HUES64 (cell line): ENCODE results near the gene RALGPS1.

ENCODE experiments used
- H3K27ac ChIP-seq: 2 replicates; pipeline ENCODE4 v1.7.0; 2013; ENCODE audit warnings: low read depth, low read length, inconsistent platforms
- H3K27me3 ChIP-seq: 2 replicates; pipeline ENCODE4 v1.6.1; 2013; ENCODE audit warnings: mild to moderate bottlenecking, low read length; ENCODE audit not compliant: insufficient read depth
- H3K36me3 ChIP-seq: 2 replicates; pipeline ENCODE4 v1.6.1; 2013; ENCODE audit warnings: mild to moderate bottlenecking, low read length; ENCODE audit not compliant: insufficient read depth
- H3K4me1 ChIP-seq: 2 replicates; pipeline ENCODE4 v1.6.1; 2013; ENCODE audit warnings: mild to moderate bottlenecking, low read length, moderate library complexity; ENCODE audit not compliant: insufficient read depth
- H3K4me3 ChIP-seq: 2 replicates; pipeline ENCODE4 v1.5.1; 2013; ENCODE audit warnings: mild to moderate bottlenecking, low read length, moderate library complexity
- H3K9ac ChIP-seq: 2 replicates; pipeline ENCODE4 v1.6.1; 2013; ENCODE audit warnings: mild to moderate bottlenecking, low read depth, low read length
- H3K9me3 ChIP-seq: 2 replicates; pipeline ENCODE4 v1.6.1; 2013; ENCODE audit warnings: low read depth, low read length; ENCODE audit not compliant: insufficient read depth
- WGBS: fragments of 150-250, 120-280 bp; methylation state at CpG from one replicate; pipeline ENCODE4 v1.1.7; 2013; ENCODE audit warnings: missing lambda C conversion rate; 5-methylcytosine and 5-hydroxymethylcytosine counted together

RALGPS1 gene

DNA sequence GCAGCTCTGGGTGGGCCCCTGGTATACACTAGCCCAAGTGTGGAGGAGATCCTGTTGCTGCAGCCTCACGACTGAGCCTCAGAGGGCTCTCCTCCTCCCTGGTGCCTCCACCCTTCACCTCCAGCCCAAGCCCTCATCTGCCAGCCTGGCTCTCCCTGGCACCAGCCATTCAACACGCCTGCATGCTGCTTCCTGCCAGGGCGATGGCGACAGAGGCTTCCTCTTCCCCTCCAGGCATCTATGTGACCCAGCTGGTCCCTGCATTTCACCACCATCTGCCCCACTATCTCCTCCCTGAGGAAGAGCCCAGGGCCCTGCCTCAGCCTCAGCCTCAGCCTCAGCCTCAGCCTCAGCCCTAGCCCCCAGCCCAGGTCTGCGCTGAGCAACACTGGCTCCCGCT lies 262.6 kb downstream of the RALGPS1 start:
- WGBS: 75% methylated on average over 6 of the region's 6 CpGs

DNA sequence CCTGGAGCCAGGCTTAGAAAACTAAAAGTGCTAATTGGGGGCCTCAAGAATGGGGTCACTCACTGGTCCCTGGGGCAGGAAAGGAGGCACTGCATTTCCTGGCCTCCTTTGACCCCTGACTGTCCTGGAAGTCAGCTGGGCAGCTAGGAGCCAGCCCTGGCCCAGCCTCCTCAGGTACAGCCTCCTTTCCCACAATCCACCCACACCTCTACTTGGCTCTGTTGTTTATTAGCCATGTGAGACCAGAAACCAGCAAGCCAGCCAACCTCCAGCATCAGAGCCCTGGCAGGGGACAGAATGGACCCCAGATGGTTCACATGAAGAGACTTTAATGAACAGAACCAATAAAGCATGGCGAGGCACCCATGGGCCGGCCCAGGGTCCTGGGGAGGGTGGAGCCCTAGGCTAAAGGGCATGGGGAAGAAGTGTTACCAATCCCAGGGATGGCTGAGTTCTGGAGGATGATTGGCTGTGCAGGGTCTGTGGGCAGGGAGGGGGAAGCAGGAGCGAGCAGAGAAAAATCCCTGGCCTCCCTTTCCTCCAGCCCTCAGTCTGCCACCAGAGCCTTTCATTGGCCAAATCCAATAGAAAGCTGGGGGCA lies 263.2 kb downstream of the RALGPS1 start:
- Histone ChIP-seq H3K9me3 (no peaks in the 10 kb centered on the region), H3K27me3 (no peaks in the 10 kb centered on the region), H3K27ac (no peak overlapping the region), H3K9ac (no peak overlapping the region), H3K4me3 (no peak overlapping the region), H3K4me1 (peaks cover under 1% of the 10 kb centered on the region; the same call in 1 of the 2 replicates), H3K36me3 (no peaks in the 10 kb centered on the region)
- 95% methylated on average over 3 of the region's 3 CpGs for WGBS

More for the DNA sequence above, 262.6 kb downstream of the RALGPS1 start:
- Histone ChIP-seq H3K36me3 (no peaks in the 10 kb centered on the region), H3K9me3 (no peaks in the 10 kb centered on the region), H3K4me1 (no peaks in the 10 kb centered on the region), H3K9ac (no peak overlapping the region), H3K4me3 (no peak overlapping the region), H3K27me3 (no peaks in the 10 kb centered on the region), H3K27ac (no peak overlapping the region)

DNA sequence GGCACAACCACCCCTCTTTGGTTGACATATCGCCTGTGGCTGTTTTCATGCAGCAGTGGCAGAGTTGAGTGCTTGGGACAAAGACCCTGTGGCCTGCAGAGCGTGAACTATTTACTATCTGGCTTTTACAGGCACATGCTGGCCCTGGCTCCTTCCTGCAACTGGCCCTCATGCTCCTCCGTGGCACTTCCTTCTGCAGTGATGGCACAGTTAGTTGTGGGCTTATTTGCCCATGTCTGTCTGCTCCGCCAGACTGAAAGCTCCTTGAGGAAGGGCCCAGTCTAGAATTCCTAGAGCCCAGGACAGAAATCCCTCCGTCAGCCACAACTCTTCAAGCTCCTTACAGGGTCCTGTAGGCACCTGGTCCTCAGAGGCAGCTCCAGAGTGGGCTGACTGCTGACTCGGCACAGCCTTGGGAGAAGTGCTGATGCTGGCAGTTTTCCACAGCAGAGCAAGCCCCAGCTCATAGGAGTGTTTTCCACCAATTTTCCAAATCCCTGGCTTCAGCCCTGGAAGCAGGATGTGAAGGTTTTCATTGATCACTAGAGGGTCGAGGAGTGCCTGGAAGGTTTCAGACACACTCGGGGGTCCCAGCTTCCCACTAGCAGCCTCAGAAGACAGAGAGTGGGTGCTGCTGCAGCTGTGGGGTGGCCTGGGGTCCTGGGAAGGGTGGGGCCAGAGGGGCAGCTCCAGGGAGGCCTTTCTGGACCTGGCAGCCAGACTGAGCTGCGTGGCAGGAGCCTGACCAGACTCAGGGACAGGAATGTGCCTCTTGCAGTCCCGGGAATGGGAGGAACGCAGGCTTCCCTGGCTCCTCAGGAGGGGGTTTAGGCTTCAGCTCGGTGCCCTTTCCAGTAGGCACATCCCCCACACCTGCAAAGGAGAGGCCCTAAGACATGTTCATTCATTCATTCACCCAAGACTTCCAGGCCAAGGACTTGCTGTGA lies 264.4 kb downstream of the RALGPS1 start:
- 86% methylated on average over 12 of the region's 12 CpGs for WGBS
- Histone ChIP-seq H3K9me3 (no peaks in the 10 kb centered on the region), H3K4me1 (peaks cover 2% of the 10 kb centered on the region; the same call in 1 of the 2 replicates), H3K9ac (no peak overlapping the region), H3K36me3 (no peaks in the 10 kb centered on the region), H3K4me3 (no peak overlapping the region), H3K27ac (no peak overlapping the region), H3K27me3 (no peaks in the 10 kb centered on the region)

DNA sequence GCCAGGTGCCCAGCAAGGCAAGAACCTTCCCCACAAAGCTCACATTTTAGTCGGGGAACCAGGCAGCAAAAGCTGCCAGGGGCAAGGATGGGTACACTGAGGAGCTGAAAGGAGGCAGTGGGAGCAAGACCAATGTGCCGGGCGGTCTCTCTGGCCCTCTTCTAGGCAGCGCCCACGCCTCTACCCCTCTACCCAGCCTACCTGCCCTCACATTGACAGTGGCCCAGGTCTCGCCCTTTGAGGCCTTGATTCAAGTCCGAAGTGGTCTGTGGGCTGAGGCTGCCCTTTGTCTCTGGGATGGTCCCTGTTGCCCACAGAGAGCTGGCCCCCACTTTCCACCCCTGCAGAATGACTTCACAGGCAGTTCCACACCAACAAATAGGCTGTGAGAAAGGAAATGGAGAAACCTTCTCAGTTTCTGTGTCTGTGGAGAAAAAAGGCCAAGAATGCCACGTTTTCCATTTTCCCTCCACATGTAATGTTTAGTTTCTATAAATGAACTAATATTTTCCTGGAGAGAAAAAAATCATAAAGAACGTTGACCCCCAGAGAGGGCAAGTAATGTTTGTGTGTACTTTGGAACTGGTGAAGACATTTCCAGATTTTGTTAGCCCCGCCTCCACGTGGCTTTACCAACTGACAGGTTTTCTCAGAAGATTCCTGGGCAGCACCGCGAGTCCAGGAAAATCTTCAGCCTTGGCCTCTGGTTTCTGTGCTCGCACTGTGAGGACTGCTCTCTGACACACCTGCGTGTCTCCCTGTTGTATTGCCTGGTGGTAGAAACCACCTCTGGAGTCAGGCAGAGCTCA lies 265.3 kb downstream of the RALGPS1 start:
- no peaks in the 10 kb centered on the region for H3K27me3 ChIP-seq
- 94% methylated on average over 14 of the region's 15 CpGs for WGBS
- no peak overlapping the region for H3K9ac ChIP-seq
- H3K4me1 ChIP-seq: peaks cover 2% of the 10 kb centered on the region; the same call in 1 of the 2 replicates
- H3K4me3 ChIP-seq: no peak overlapping the region
- H3K27ac ChIP-seq: no peak overlapping the region
- H3K36me3 ChIP-seq: no peaks in the 10 kb centered on the region
- H3K9me3 ChIP-seq: no peaks in the 10 kb centered on the region

DNA sequence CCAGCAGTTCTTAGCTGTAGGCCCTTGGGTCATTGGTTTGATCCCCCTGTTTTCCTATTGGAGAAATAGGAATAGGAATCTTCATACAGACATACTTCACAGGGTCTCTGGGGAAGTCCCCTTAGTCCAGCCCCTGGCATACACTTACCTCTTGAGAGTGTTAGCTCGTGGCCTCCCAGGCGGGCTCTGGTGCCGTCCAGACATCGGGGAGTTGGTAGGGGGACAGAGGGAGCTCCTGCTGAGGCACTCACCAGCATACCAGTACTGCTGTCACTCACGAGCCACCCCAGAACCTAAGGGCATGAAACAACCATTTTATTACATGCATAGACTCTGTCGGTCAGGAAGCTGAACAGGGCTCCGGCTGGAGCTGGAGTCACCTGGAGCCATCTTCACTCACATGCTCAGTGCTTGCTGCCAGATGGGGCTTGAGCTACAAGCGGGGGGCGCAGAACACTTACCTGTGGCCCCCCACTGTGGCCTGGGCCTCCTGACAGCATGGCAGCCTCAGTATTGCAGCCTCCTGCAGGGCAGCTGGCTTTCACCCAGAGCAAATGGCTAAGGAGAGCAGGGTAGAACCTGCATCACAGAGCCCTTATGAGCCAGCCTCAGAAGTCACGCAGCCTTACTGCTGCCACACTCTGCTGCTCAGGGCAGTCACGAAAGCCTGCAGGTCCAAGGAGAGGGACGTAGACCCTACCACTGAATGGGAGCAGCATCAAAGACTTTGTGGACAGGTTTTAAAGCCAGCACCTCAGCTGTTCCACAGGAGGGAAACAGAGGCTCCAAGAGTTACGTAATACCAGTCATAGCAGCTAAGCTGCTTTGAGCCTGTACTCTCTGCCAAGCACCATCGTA lies 266.1 kb downstream of the RALGPS1 start:
- H3K4me3 ChIP-seq: no peak overlapping the region
- 96% methylated on average over 14 of the region's 14 CpGs for WGBS
- H3K9me3 ChIP-seq: no peaks in the 10 kb centered on the region

DNA sequence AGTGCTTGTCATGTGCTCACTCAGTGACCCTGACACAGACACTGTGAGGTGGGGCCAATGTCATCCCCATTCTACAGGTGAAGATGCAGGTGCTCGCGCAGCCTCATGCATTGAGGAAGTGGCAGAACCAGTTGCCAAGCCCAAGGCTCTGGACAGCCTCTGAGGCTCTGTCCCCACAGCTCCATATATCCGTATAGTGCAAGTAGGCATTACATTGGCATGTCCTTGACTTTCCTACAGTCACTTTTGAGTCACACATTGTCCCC lies 266.7 kb downstream of the RALGPS1 start:
- H3K27ac ChIP-seq: no peak overlapping the region
- H3K9me3 ChIP-seq: no peaks in the 10 kb centered on the region
- WGBS: 96% methylated on average over 3 of the region's 3 CpGs
- H3K9ac ChIP-seq: no peak overlapping the region
- H3K36me3 ChIP-seq: no peaks in the 10 kb centered on the region
- peaks cover 2% of the 10 kb centered on the region; the same call in 1 of the 2 replicates for H3K4me1 ChIP-seq
- no peak overlapping the region for H3K4me3 ChIP-seq
- no peaks in the 10 kb centered on the region for H3K27me3 ChIP-seq

More for the DNA sequence above, 266.1 kb downstream of the RALGPS1 start:
- H3K4me1 ChIP-seq: peaks cover 2% of the 10 kb centered on the region; the same call in 1 of the 2 replicates
- H3K27me3 ChIP-seq: no peaks in the 10 kb centered on the region
- no peak overlapping the region for H3K27ac ChIP-seq
- H3K9ac ChIP-seq: no peak overlapping the region
- no peaks in the 10 kb centered on the region for H3K36me3 ChIP-seq

DNA sequence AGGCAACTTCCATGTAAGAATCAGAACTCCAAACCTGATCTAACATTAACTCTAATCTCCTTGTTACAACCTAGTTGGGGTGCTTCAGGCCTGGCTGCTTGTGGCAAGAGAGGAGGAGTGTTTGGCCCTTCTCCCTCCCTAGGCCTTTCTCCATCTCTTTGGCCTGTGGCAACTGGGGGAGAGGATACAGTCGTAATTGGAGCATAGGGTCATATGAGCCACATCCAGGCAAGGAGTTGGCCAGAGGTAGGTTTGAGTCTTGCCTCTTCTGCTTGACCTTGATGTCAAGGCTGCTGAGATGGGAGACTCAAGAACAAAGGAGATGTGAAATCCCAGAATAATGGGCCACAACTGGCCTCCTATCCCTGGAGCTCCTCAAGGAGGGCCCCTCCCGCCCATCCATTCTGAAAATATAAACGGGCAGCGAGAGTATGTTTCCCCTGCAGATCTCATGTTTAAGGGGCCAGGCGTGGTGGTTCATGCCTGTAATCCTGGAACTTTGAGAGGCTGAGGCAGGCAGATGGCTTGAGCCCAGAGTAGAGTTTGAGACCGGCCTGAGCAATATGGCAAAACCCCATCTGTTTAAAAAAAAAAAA lies 267.1 kb downstream of the RALGPS1 start:
- H3K9ac ChIP-seq: no peak overlapping the region
- no peaks in the 10 kb centered on the region for H3K36me3 ChIP-seq
- H3K27me3 ChIP-seq: no peaks in the 10 kb centered on the region
- peaks cover 2% of the 10 kb centered on the region; the same call in 1 of the 2 replicates for H3K4me1 ChIP-seq
- H3K9me3 ChIP-seq: no peaks in the 10 kb centered on the region
- no peak overlapping the region for H3K4me3 ChIP-seq
- 94% methylated on average over 6 of the region's 6 CpGs for WGBS
- H3K27ac ChIP-seq: no peak overlapping the region

DNA sequence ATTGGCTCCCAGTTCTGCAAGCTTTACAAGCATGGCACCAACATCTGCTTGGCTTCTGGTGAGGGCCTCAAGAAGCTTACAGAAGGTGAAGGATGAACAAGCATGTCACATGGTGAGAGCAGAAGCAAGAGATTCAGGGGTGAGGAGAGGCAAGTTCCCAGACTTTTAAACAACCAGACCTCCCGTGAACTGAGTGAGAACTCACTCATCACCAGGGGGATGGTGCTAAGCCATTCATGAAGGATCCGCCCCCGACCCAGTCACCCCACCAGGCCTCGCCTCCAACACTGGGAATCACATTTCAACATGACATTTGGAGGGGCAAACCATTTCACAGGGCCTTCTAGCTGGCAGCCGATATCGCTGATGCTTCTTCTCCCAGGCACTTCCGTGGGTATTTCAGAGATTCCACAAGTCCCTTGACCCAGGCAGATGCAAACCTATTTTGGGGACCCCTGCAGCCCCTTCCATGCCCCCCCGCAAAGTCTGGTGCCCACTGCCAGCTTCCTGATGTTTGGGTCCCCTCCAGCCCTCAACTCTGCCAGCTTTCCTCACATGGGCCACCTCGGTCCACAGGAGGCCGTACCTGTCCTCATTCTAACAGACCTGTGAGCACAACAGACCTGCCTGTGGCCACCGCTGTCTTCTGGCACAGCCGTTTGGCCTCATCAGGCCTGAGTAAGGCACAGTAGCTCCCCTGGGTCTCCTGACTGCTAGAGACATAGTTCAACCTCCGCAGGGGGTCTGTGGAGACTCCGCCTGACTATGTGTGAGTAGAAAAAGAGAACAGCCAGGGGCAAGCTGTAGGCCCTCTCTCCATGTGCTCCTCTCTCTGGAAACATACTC lies 268.5 kb downstream of the RALGPS1 start:
- Histone ChIP-seq H3K9ac (no peak overlapping the region), H3K27me3 (no peaks in the 10 kb centered on the region), H3K27ac (no peak overlapping the region), H3K9me3 (no peaks in the 10 kb centered on the region), H3K4me1 (peaks cover 2% of the 10 kb centered on the region; the same call in 1 of the 2 replicates), H3K36me3 (no peaks in the 10 kb centered on the region), H3K4me3 (no peak overlapping the region)
- WGBS: 85% methylated on average over 14 of the region's 14 CpGs

DNA sequence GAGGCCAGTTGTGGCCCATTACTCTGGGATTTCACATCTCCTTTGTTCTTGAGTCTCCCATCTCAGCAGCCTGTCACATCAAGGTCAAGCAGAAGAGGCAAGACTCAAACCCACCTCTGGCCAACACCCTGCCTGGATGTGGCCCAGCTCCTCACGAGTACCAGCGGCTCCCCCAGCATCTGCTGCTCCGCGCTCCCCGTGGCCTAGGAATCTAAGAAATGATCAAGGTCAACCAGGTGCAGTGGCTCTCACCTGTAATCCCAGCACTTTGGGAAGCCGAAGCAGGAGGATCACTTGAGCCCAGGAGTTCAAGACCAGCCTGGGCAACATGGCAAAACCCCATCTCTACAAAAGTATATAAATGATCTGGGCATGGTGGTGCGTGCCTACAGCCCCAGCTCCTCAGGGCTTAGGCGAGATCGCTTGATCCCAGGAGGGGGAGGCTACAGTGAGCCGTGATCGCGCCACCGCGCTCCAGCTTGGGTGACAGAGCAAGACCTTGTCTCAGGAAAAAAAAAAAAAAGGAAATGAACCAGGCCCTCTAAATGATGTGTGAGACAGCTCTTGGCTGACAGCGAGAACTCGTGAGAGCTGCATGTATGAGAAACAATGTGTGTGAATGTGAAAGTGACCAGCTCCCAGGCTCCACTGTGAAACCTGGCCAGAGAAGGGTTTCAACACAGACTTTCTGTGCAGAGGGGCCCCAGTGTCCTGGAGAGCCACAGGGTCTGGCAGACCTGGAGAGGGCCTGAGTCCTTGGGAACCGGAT lies 269.4 kb downstream of the RALGPS1 start:
- H3K9me3 ChIP-seq: no peaks in the 10 kb centered on the region
- no peaks in the 10 kb centered on the region for H3K27me3 ChIP-seq
- H3K4me1 ChIP-seq: peaks cover 2% of the 10 kb centered on the region; the same call in 1 of the 2 replicates
- H3K4me3 ChIP-seq: no peak overlapping the region
- no peak overlapping the region for H3K9ac ChIP-seq
- H3K36me3 ChIP-seq: no peaks in the 10 kb centered on the region
- WGBS: 96% methylated on average over 17 of the region's 17 CpGs
- H3K27ac ChIP-seq: no peak overlapping the region
